CD14-positive monocyte (primary cell): Measurements from ENCODE around the gene TARM1. TPM values are rescaled to one million over a fixed set of nuclear protein-coding genes. Genes with fewer than 3 reads are reported as not detected.

ENCODE experiments used
- DNase-seq, 3 donors: peaks; one replicate each; pipeline ENCODE4 v3.0.0-alpha.2; 2011 to 2022
- H2AFZ ChIP-seq: 2 replicates; pipeline ENCODE4 v1.6.0; 2012; ENCODE audit warnings: mild to moderate bottlenecking, low read depth, low read length, inconsistent platforms; ENCODE audit not compliant: insufficient read depth, poor library complexity, severe bottlenecking
- H3K27ac ChIP-seq, 2 donors: 1 replicate in 1 of 2; 2 replicates in 1 of 2; pipeline ENCODE4 v1.5.1; 2012 to 2013; ENCODE audit warnings: low read length in 2 of 2, control low read depth in 1 of 2, inconsistent platforms in 1 of 2, low read depth in 1 of 2, mild to moderate bottlenecking in 1 of 2
- H3K27me3 ChIP-seq, 2 donors: one replicate each; pipeline versions ENCODE4 v1.6.0 to v1.6.1; 2011 to 2013; ENCODE audit warnings: low read length in 2 of 2; ENCODE audit not compliant: control insufficient read depth in 2 of 2, insufficient read depth in 2 of 2
- H3K36me3 ChIP-seq, 2 donors: replicated peaks in 1 of 2; 1 replicate in 1 of 2; 2 replicates in 1 of 2; pipeline versions ENCODE4 v1.5.1 to v1.6.1; 2012 to 2013; ENCODE audit warnings: low read length in 2 of 2, control low read depth in 1 of 2, inconsistent platforms in 1 of 2, mild to moderate bottlenecking in 1 of 2; ENCODE audit not compliant: insufficient read depth in 2 of 2, control insufficient read depth in 1 of 2
- H3K4me1 ChIP-seq, 2 donors: 1 replicate in 1 of 2; 2 replicates in 1 of 2; pipeline versions ENCODE4 v1.5.1 to v1.6.1; 2012 to 2013; ENCODE audit warnings: low read length in 2 of 2, control low read depth in 1 of 2, inconsistent platforms in 1 of 2, mild to moderate bottlenecking in 1 of 2, moderate library complexity in 1 of 2; ENCODE audit not compliant: insufficient read depth in 2 of 2, control insufficient read depth in 1 of 2
- H3K4me2 ChIP-seq: replicated peaks from 2 replicates; pipeline ENCODE3; 2012; ENCODE audit warnings: low read length, moderate library complexity, mild to moderate bottlenecking; ENCODE audit not compliant: poor library complexity, severe bottlenecking; ENCODE audit errors: extremely low read depth
- H3K4me3 ChIP-seq, 3 experiments: fragments of 200-600 bp in 1 of 3; sonication (generic) in 1 of 3; replicated peaks in 1 of 3; 1 replicate in 2 of 3; 2 replicates in 1 of 3; pipeline ENCODE4 v1.5.1; 2011 to 2013; ENCODE audit warnings: low read length in 3 of 3, mild to moderate bottlenecking in 3 of 3, control low read depth in 2 of 3, low read depth in 2 of 3, inconsistent platforms in 1 of 3, moderate library complexity in 1 of 3
- H3K79me2 ChIP-seq: 2 replicates; pipeline ENCODE4 v1.6.0; 2012; ENCODE audit warnings: mild to moderate bottlenecking, control low read depth, inconsistent platforms, low read length, moderate library complexity; ENCODE audit not compliant: insufficient read depth
- H3K9ac ChIP-seq: 2 replicates; pipeline ENCODE4 v1.6.0; 2017; ENCODE audit warnings: low read length, mild to moderate bottlenecking; ENCODE audit not compliant: insufficient read depth, poor library complexity, severe bottlenecking
- H3K9me3 ChIP-seq, 2 donors: replicated peaks in 1 of 2; 1 replicate in 1 of 2; 2 replicates in 1 of 2; pipeline versions ENCODE4 v1.5.1 to v1.6.1; 2012 to 2013; ENCODE audit warnings: low read length in 2 of 2, control low read depth in 1 of 2; ENCODE audit not compliant: control insufficient read depth in 1 of 2, insufficient read depth in 1 of 2
- H4K20me1 ChIP-seq: 2 replicates; pipeline ENCODE4 v1.6.0; 2012; ENCODE audit warnings: mild to moderate bottlenecking, low read length, control low read depth, moderate library complexity; ENCODE audit not compliant: insufficient read depth
- H3K27ac Mint-ChIP-seq, 7 donors: one replicate each; pipeline ENCODE4 v1.8.0; 2020; ENCODE audit warnings: mild to moderate bottlenecking in 7 of 7, mixed read lengths in 7 of 7, moderate library complexity in 6 of 7, inconsistent platforms in 2 of 7
- H3K27me3 Mint-ChIP-seq, 3 donors: one replicate each; pipeline ENCODE4 v1.8.0; 2021 to 2022; ENCODE audit warnings: low read depth in 3 of 3, mild to moderate bottlenecking in 3 of 3, mixed read lengths in 3 of 3, moderate library complexity in 3 of 3, inconsistent platforms in 1 of 3
- H3K36me3 Mint-ChIP-seq, 2 donors: one replicate each; pipeline ENCODE4 v1.8.0; 2020; ENCODE audit warnings: mixed read lengths in 2 of 2, inconsistent platforms in 1 of 2, mild to moderate bottlenecking in 1 of 2
- H3K4me1 Mint-ChIP-seq: one replicate; pipeline ENCODE4 v1.8.0; 2020; ENCODE audit warnings: mild to moderate bottlenecking, mixed read lengths
- H3K4me3 Mint-ChIP-seq, 2 donors: one replicate each; pipeline ENCODE4 v1.8.0; 2020; ENCODE audit warnings: mild to moderate bottlenecking in 2 of 2, mixed read lengths in 2 of 2, moderate library complexity in 1 of 2
- H3K9me3 Mint-ChIP-seq, 7 donors: one replicate each; pipeline ENCODE4 v1.8.0; 2020 to 2022; ENCODE audit warnings: mixed read lengths in 7 of 7, mild to moderate bottlenecking in 6 of 7, moderate library complexity in 6 of 7, inconsistent platforms in 2 of 7
- WGBS: methylation state at CpG from one replicate; pipeline ENCODE4 v1.1.5; 2013; ENCODE audit warnings: missing lambda C conversion rate; ENCODE audit not compliant: insufficient coverage; 5-methylcytosine and 5-hydroxymethylcytosine counted together
- intact Hi-C, 2 donors: fragments of 100-400 bp; cut with micrococcal nuclease; formaldehyde crosslinking; loops; one replicate each; pipeline versions ENCODE4 v1.15.0 to v1.15.1; 2023
- polyA plus RNA-seq, 3 donors: library from polyadenylated mRNA; depleted of rRNA in 1 of 3; unstranded in 2 of 3; stranded (reverse) in 1 of 3; fragments of 300-500 nt in 2 of 3; fragments of >200 nt in 1 of 3; fragmentation: Illumina TruSeq in 2 of 3; gene quantifications; 1 replicate in 2 of 3; 2 replicates in 1 of 3; pipeline ENCODE4 v1.2.3, GENCODE V29; 2012 to 2021
- TF ChIP-seq, protein P1 (sequence below): fragments of 200-600 bp; IDR thresholded peaks from one replicate; pipeline ENCODE4 v1.8.0; 2022; ENCODE audit warnings: antibody characterized with exemption, mild to moderate bottlenecking

The TARM1 gene
- polyA plus RNA-seq, 3 donors, result 0.89 to 1.2 TPM; not detected in 1

DNA sequence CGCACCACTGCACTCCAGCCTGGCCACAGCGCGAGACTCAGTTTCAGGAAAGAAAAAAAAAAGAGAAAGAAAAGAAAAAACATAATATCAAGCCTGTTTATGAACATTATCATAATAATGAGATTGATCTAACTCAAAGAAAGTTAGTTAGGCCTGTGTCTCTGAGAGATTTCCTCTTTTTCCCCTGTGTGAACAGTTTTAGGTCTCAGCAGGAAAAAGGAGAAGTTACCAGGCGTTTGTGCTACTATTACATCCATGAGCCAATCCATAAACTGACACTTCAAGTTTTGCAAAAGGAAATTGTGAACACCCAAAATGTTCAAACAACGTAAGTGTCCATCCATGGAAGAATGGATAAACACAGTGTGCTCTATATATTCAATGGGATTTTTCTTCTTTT is 3.8 kb downstream of the TARM1 start:
- peaks cover 0 to 3% (median 0%) of the 10 kb centered on the region in 3 donors for H3K27me3 Mint-ChIP-seq
- H3K27ac ChIP-seq, result peak overlapping the region; percentile 29 to 66
- WGBS, result no CpG with 5 or more reads among the region's 5 CpGs

DNA sequence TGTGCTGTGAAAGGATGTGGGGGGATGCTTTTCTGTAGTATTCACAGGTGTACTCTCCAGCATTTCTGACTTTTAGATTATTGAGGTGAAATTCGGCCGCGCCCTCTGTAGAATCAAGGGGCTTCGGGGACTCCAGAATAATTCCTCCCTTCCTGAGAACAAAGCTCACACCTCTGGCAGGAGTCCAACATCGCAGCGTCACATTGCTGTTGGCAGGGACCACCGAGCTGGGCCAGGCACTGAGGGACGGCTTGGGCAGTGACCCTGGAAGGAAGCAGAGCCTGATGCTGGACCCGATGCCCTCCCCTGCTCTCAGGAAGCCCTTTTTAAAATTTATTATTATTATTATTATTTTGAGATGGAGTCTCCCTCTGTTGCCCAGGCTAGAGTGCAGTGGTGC is 6.3 kb downstream of the TARM1 start:
- no peak for DNase-seq
- Histone ChIP-seq H3K4me3 (no peak overlapping the region), H3K27ac (no peak overlapping the region), H3K27me3 (no peaks in the 10 kb centered on the region), H3K4me2 (no peak overlapping the region), H3K79me2 (no peaks in the 10 kb centered on the region), H3K9me3 (peaks cover 0 to 1% of the 10 kb centered on the region in 2 donors), H3K36me3 (no peaks in the 10 kb centered on the region), H3K9ac (no peak overlapping the region), H2AFZ (no peak overlapping the region), H4K20me1 (no peaks in the 10 kb centered on the region), H3K4me1 (peaks cover 18 to 25% of the 10 kb centered on the region in 2 donors)
- TF ChIP-seq, protein P1, sequence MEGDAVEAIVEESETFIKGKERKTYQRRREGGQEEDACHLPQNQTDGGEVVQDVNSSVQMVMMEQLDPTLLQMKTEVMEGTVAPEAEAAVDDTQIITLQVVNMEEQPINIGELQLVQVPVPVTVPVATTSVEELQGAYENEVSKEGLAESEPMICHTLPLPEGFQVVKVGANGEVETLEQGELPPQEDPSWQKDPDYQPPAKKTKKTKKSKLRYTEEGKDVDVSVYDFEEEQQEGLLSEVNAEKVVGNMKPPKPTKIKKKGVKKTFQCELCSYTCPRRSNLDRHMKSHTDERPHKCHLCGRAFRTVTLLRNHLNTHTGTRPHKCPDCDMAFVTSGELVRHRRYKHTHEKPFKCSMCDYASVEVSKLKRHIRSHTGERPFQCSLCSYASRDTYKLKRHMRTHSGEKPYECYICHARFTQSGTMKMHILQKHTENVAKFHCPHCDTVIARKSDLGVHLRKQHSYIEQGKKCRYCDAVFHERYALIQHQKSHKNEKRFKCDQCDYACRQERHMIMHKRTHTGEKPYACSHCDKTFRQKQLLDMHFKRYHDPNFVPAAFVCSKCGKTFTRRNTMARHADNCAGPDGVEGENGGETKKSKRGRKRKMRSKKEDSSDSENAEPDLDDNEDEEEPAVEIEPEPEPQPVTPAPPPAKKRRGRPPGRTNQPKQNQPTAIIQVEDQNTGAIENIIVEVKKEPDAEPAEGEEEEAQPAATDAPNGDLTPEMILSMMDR, result no peak
- Mint-ChIP-seq H3K36me3 (peaks cover 0 to 3% of the 10 kb centered on the region in 2 donors), H3K27ac (no peak overlapping the region), H3K27me3 (no peaks in the 10 kb centered on the region), H3K4me3 (no peak overlapping the region), H3K9me3 (peaks cover 0 to 6% (median 2%) of the 10 kb centered on the region in 7 donors), H3K4me1 (peaks cover 18% of the 10 kb centered on the region)
- WGBS, result 98% methylated on average over 5 of the region's 9 CpGs
- intact Hi-C loops, result no loop called here

More for the DNA sequence above, 3.8 kb downstream of the TARM1 start:
- Histone ChIP-seq H4K20me1 (no peaks in the 10 kb centered on the region), H3K4me3 (peak overlapping the region in 1 of 3 experiments; percentile 6), H3K4me2 (peak overlapping the region; percentile 15), H3K27me3 (no peaks in the 10 kb centered on the region), H3K36me3 (no peaks in the 10 kb centered on the region), H3K9me3 (peaks cover 5 to 12% of the 10 kb centered on the region in 2 donors), H3K79me2 (no peaks in the 10 kb centered on the region), H2AFZ (no peak overlapping the region), H3K9ac (no peak overlapping the region), H3K4me1 (peaks cover 25 to 36% of the 10 kb centered on the region in 2 donors)
- Mint-ChIP-seq H3K9me3 (peaks cover 2 to 15% (median 7%) of the 10 kb centered on the region in 7 donors), H3K27ac (peak overlapping the region; percentile 69 to 93 (median 81)), H3K4me3 (peak overlapping the region in 1 of 2 donors; percentile 3), H3K36me3 (peaks cover 0 to 3% of the 10 kb centered on the region in 2 donors), H3K4me1 (peaks cover 27% of the 10 kb centered on the region)
- TF ChIP-seq, protein P1, result no peak
- peak; percentile 66 to 85 (median 72) for DNase-seq
- intact Hi-C loops, result no loop called here
